ENCODE data around the gene C1D. TPM values are rescaled to one million over a fixed set of nuclear protein-coding genes. Genes with fewer than 3 reads are reported as not detected.

Gene C1D
- total and polyA plus RNA-seq, 2 of the 4 experiments (the other 2 are of a cell fraction), result 2.7 to 14.3 TPM

DNA sequence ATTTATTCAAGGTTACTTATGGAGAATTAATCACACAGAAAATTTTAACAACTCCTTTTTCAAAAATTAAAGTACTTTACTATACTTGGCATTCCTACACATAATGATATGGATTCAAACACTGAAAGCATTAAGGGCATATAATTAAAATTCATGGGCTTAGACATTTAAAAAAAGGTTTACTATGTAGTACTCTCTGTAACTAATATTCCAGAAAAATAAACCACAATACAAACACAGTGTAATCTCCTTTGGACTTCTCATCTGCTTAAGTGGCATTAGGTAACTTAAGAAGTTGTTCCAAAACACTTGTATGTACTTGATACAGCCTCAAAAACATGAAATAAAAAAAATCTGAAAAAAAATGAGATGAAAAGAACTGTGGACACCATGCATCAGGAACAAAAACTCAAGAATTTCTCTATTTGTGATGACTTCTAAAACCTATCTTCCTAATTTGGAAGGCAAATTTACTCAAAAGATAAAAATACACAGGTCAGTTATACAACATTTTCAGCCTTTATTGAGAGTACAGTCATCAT, 21.0 kb downstream of the C1D start:
- Histone ChIP-seq H3K18ac (ENCODE audit: low read depth, low read length) (no peak overlapping the region), H3K14ac (replicated peaks; ENCODE audit: low read depth, low read length) (no peak overlapping the region), H3K9ac (ENCODE audit: low read depth, low read length) (no peak overlapping the region), H4K91ac (ENCODE audit: insufficient read depth, low read depth, low read length) (no peak overlapping the region), H2AK5ac (ENCODE audit: low read depth, low read length) (no peak overlapping the region), H3K27me3 (ENCODE audit: control insufficient read depth, insufficient read depth, low read length) (no peaks in the 10 kb centered on the region), H3K27ac (ENCODE audit: insufficient read depth, low read length) (no peak overlapping the region), H3K9me3 (ENCODE audit: control insufficient read depth, insufficient read depth, low read length) (no peaks in the 10 kb centered on the region), H3K4me3 (ENCODE audit: insufficient read depth, low read depth, low read length) (no peak overlapping the region), H3K79me1 (ENCODE audit: low read depth in 1 of 2, low read length in 2 of 2) (peaks cover 3 to 7% of the 10 kb centered on the region in 2 experiments), H3K4me1 (ENCODE audit: control insufficient read depth, insufficient read depth, low read length) (peaks cover 3% of the 10 kb centered on the region), H3K9me1 (ENCODE audit: insufficient read depth, low read length) (0 out of 2 replicates have a peak, but pooled peaks cover 3% of the 10 kb centered on the region), H4K20me1 (ENCODE audit: insufficient read depth, low read length) (no peaks in the 10 kb centered on the region), H3K4ac (ENCODE audit: low read depth, low read length) (no peak overlapping the region), H4K8ac (ENCODE audit: low read depth in 2 of 2, low read length in 2 of 2) (no peak overlapping the region), H2AFZ (replicated peaks; ENCODE audit: low read length, poor library complexity) (no peak overlapping the region), H3K23ac (ENCODE audit: low read depth, low read length) (no peak overlapping the region), H3K4me2 (ENCODE audit: low read depth, low read length) (no peak overlapping the region), H2BK15ac (ENCODE audit: low read depth, low read length) (no peak overlapping the region), H2BK5ac (ENCODE audit: low read depth, low read length, poor library complexity, severe bottlenecking) (no peak overlapping the region), H2AK9ac (replicated peaks; ENCODE audit: low read depth, low read length, poor library complexity) (no peak overlapping the region), H4K5ac (ENCODE audit: low read depth, low read length) (no peak overlapping the region), H2BK20ac (ENCODE audit: low read depth, low read length) (no peak overlapping the region), H3K56ac (ENCODE audit: extremely low read depth, insufficient read depth, low read length) (no peak overlapping the region), H2BK120ac (ENCODE audit: low read depth, low read length) (no peak overlapping the region), H3K36me3 (ENCODE audit: control insufficient read depth, insufficient read depth, low read length) (peaks cover 3% of the 10 kb centered on the region)
- no TSS peak for BruUV-seq (replicated peaks)
- no peak for DNase-seq
- CTCF ChIA-PET, result interaction anchor here (1.5 kb wide), 1 partner anchor 10 kb away, joined by 3 read pairs; no protein-coding TSS in a partner anchor
- in situ Hi-C loops (cut with MboI; ENCODE audit: low sequenced_read_pairs) (loop anchor here (25.0 kb wide), 2 partner anchors 1454 to 1604 kb away; partner anchors contain the start of gene MEIS1), intact Hi-C loops (cut with micrococcal nuclease) (no loop called here), dilution Hi-C loops (cut with HindIII; ENCODE audit: low sequenced_read_pairs, unreplicated experiment) (no loop called here)
- no peak for ATAC-seq (ENCODE audit: low read depth)
- POLR2A ChIA-PET (ENCODE audit: unreplicated experiment), result no interaction called here
- TF ChIP-seq RCOR1 (IDR thresholded peaks at IDR 0.05; ENCODE audit: insufficient replicate concordance, low read length), result no peak
- no peak for TF ChIP-seq BHLHE40 (IDR thresholded peaks at IDR 0.05; ENCODE audit: low read depth, low read length)
- no peak for TF ChIP-seq RAD21 (IDR thresholded peaks at IDR 0.05; ENCODE audit: low read length)
- TF ChIP-seq SMC3 (IDR thresholded peaks at IDR 0.05; ENCODE audit: low read depth, low read length), result no peak
- TF ChIP-seq, protein P1, sequence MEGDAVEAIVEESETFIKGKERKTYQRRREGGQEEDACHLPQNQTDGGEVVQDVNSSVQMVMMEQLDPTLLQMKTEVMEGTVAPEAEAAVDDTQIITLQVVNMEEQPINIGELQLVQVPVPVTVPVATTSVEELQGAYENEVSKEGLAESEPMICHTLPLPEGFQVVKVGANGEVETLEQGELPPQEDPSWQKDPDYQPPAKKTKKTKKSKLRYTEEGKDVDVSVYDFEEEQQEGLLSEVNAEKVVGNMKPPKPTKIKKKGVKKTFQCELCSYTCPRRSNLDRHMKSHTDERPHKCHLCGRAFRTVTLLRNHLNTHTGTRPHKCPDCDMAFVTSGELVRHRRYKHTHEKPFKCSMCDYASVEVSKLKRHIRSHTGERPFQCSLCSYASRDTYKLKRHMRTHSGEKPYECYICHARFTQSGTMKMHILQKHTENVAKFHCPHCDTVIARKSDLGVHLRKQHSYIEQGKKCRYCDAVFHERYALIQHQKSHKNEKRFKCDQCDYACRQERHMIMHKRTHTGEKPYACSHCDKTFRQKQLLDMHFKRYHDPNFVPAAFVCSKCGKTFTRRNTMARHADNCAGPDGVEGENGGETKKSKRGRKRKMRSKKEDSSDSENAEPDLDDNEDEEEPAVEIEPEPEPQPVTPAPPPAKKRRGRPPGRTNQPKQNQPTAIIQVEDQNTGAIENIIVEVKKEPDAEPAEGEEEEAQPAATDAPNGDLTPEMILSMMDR (conservative IDR thresholded peaks at IDR 0.05; ENCODE audit: low read depth, low read length), result no peak
- TF ChIP-seq, protein P2, sequence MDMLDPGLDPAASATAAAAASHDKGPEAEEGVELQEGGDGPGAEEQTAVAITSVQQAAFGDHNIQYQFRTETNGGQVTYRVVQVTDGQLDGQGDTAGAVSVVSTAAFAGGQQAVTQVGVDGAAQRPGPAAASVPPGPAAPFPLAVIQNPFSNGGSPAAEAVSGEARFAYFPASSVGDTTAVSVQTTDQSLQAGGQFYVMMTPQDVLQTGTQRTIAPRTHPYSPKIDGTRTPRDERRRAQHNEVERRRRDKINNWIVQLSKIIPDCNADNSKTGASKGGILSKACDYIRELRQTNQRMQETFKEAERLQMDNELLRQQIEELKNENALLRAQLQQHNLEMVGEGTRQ (IDR thresholded peaks at IDR 0.05; ENCODE audit: low read depth, low read length), result no peak
- TF ChIP-seq POLR2A (IDR thresholded peaks at IDR 0.05; ENCODE audit: low read depth, low read length), result no peak
- TF ChIP-seq MXI1 (IDR thresholded peaks at IDR 0.05; ENCODE audit: borderline replicate concordance, low read depth, low read length), result no peak
- no peak for TF ChIP-seq NFE2L2 (IDR thresholded peaks at IDR 0.05; ENCODE audit: low read depth, low read length)
